ENCODE measurements around the gene ETNK2. TPM values are rescaled to one million over a fixed set of nuclear protein-coding genes. Genes with fewer than 3 reads are reported as not detected.

The ETNK2 gene
- total and polyA plus RNA-seq, 2 donors from 2014 or later: 33.3 to 166 TPM

DNA sequence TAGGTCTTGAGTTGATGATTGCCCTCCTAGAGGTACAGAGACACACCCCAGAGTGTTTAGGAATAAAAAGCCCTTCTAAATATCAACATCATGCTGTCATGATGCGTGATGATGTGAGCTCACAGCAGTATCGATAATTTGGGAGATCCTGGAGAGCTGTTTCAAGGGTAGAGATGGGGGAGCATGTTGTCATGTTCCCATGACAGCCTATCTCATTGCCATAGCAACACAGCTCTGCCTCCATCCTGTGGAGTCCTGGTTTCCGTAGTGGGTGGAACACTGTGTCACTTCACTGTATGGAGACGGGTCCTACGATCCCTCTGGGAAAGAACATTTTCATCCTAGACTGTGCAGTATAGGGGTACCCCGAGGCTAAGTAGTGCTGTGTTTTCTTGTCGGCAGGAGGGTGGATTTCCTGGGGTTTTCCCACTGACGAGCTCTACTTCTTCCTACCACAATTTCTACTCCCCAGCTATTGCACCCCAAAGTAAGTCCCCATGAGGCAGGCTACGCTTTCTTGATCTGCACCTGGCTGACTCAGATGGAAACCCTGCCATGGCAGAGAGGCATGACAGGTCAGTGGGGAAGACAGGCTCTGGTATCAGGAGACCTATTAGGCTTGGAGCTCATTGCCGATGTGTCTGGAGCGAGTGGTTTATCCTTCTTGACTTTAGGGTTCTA is 37.3 kb upstream of the ETNK2 start:
- Histone ChIP-seq H3K36me3 (ENCODE audit: control insufficient read depth in 2 of 3, insufficient read depth in 3 of 3, low read length in 3 of 3) (no peaks in the 10 kb centered on the region), H3K9ac (ENCODE audit: low read length in 3 of 3) (no peak overlapping the region), H3K27me3 (ENCODE audit: control insufficient read depth, insufficient read depth, low read length) (peaks cover 2% of the 10 kb centered on the region), H3K9me3 (ENCODE audit: control insufficient read depth in 2 of 3, insufficient read depth in 1 of 3, low read length in 3 of 3) (no peaks in the 10 kb centered on the region), H3K4me1 (ENCODE audit: control insufficient read depth in 2 of 3, insufficient read depth in 2 of 3, low read depth in 1 of 3, low read length in 3 of 3) (peaks cover 0 to 4% (median 3%) of the 10 kb centered on the region in 3 donors), H3K4me3 (ENCODE audit: low read length in 3 of 3) (no peak overlapping the region), H3K27ac (ENCODE audit: low read depth in 2 of 2, low read length in 2 of 2) (no peak overlapping the region)
- DNase-seq (no peak), FAIRE-seq (no peak)
- TF ChIP-seq, protein P1, sequence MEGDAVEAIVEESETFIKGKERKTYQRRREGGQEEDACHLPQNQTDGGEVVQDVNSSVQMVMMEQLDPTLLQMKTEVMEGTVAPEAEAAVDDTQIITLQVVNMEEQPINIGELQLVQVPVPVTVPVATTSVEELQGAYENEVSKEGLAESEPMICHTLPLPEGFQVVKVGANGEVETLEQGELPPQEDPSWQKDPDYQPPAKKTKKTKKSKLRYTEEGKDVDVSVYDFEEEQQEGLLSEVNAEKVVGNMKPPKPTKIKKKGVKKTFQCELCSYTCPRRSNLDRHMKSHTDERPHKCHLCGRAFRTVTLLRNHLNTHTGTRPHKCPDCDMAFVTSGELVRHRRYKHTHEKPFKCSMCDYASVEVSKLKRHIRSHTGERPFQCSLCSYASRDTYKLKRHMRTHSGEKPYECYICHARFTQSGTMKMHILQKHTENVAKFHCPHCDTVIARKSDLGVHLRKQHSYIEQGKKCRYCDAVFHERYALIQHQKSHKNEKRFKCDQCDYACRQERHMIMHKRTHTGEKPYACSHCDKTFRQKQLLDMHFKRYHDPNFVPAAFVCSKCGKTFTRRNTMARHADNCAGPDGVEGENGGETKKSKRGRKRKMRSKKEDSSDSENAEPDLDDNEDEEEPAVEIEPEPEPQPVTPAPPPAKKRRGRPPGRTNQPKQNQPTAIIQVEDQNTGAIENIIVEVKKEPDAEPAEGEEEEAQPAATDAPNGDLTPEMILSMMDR (IDR thresholded peaks at IDR 0.05; ENCODE audit: borderline replicate concordance, extremely low read depth, insufficient read depth): no peak
- intact Hi-C loops (cut with DNase I): no loop called here

DNA sequence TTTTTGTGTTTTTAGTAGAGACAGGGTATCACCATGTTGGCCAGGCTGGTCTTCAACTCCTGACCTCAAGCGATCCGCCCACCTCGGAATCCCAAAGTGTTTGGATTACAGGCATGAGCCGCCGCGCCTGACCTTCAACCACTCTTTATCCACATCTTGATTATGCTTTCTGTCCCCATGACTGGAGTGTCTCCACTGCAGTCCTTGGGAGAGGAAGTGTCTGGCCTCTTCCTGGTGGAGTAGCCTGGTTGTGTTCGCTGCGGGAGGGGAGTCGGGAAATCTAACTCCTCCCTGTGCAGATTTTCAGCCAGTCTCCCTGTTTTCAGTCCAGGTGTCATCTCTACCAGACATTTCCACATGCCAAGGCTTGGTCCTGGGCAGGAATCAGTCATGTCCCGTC is 34.8 kb upstream of the ETNK2 start:
- no peak for FAIRE-seq
- peaks cover 0 to 4% (median 3%) of the 10 kb centered on the region in 3 donors for H3K4me1 ChIP-seq (ENCODE audit: control insufficient read depth in 2 of 3, insufficient read depth in 2 of 3, low read depth in 1 of 3, low read length in 3 of 3)

DNA sequence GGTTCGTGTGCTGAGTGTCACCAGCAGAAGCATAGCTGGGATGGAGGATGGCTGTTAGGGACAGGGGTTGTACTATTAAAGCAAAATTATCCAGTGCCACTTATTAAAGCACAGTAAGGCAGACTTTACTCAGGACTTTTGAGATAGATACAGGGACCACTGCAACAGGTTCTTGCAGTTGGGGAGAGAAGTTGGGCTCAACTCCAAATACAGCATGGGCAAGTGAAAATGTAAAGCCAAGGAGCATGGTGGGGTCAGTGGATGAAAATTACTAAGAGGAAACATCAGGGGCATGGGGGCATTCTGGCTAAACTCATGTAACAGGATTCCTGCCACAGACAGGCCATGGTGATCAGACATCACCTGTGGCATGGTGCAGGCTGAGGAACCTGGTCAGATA is 29.3 kb upstream of the ETNK2 start:
- Histone ChIP-seq H3K36me3 (ENCODE audit: control insufficient read depth in 2 of 3, insufficient read depth in 3 of 3, low read length in 3 of 3) (no peaks in the 10 kb centered on the region), H3K9ac (ENCODE audit: low read length in 3 of 3) (no peak overlapping the region), H3K4me3 (ENCODE audit: low read length in 3 of 3) (no peak overlapping the region), H3K4me1 (ENCODE audit: control insufficient read depth in 2 of 3, insufficient read depth in 2 of 3, low read depth in 1 of 3, low read length in 3 of 3) (no peaks in the 10 kb centered on the region), H3K9me3 (ENCODE audit: control insufficient read depth in 2 of 3, insufficient read depth in 1 of 3, low read length in 3 of 3) (no peaks in the 10 kb centered on the region), H3K27me3 (ENCODE audit: control insufficient read depth, insufficient read depth, low read length) (no peaks in the 10 kb centered on the region), H3K27ac (ENCODE audit: low read depth in 2 of 2, low read length in 2 of 2) (no peak overlapping the region)
- FAIRE-seq (no peak), DNase-seq (no peak)
- TF ChIP-seq, protein P1 (IDR thresholded peaks at IDR 0.05; ENCODE audit: borderline replicate concordance, extremely low read depth, insufficient read depth): no peak
- intact Hi-C loops (cut with DNase I): no loop called here

More for the DNA sequence above, 34.8 kb upstream of the ETNK2 start:
- TF ChIP-seq, protein P1 (IDR thresholded peaks at IDR 0.05; ENCODE audit: borderline replicate concordance, extremely low read depth, insufficient read depth): no peak
- DNase-seq: peak in 1 of 5 donors; percentile 23
- Histone ChIP-seq H3K27ac (ENCODE audit: low read depth in 2 of 2, low read length in 2 of 2) (no peak overlapping the region), H3K4me3 (ENCODE audit: low read length in 3 of 3) (no peak overlapping the region), H3K9me3 (ENCODE audit: control insufficient read depth in 2 of 3, insufficient read depth in 1 of 3, low read length in 3 of 3) (no peaks in the 10 kb centered on the region), H3K9ac (ENCODE audit: low read length in 3 of 3) (no peak overlapping the region), H3K27me3 (ENCODE audit: control insufficient read depth, insufficient read depth, low read length) (peaks cover 2% of the 10 kb centered on the region), H3K36me3 (ENCODE audit: control insufficient read depth in 2 of 3, insufficient read depth in 3 of 3, low read length in 3 of 3) (no peaks in the 10 kb centered on the region)
- intact Hi-C loops (cut with DNase I): no loop called here
